GM11168 (cell line): ENCODE measurements around the gene APOBEC4.
"Not testable (repeated sequence)": the region's sequence is repeated elsewhere in the genome, so short reads cannot be mapped to it uniquely, and the experiment has no call there.

Experiments
- in situ Hi-C: fragments of 300-500 bp; cut with MboI; formaldehyde crosslinking; loops from one replicate; pipeline ENCODE4 v1.12.0; 2022; ENCODE audit warnings: low sequenced_read_pairs; ENCODE audit not compliant: unreplicated experiment

APOBEC4 gene

DNA sequence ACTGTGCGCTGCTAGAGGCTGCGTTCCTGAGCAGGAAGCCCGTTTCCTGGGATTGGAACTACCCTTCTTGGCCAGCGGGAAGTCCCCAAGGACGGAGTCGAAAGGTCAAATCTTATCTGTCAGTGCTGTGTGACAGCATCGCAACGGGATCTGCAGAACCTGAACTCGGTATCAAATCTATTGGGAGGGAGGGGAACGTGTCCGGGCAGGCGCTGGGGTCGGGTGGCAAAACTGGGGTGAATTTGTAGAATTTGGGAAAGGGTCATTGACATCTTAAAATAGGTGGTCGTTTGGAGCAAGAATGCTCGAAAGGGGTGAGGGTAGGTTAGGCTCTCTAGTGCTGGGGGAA, 16.8 kb downstream of the APOBEC4 start:
- in situ Hi-C loops = no loop called here

DNA sequence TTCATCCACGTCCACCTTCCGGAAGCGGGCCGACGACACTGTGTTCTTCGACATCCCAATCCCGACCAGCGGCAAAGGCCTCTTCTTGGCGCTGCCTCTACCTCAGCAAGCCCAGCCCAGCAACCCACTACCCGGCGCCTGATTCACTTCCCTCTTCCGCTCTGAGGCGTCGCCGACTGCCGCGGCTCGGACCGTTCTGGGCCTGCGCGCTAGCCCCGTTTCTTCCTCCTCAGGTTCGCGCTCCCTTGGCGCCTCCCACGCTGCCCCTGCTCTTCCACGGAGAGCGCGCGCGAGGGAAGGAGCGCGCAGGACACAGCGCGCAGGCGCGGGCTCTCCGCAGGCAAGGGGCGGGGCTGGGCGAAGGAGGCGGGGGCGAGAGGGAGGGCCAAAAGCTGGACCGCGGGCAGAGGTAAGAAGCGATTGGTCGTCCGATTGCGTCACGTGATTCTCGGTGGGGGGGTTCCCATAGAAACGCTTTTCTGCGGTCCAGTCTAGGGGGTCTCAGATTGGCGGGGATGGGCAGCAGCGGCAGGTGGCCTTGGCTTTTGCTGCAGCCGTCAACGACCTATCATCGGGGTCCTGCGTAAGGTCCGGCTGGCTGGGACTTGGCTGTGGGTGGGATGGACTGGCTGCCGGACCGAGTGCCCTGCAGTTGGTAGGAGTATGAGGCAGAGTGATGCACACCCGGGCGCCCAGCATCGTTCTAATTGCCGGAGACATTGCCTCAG, 17.3 kb downstream of the APOBEC4 start, which contains the start of gene ARPC5:
Gene ARPC5, minus strand, starts transcription at position 178 of the 728 bp plus-strand sequence. Its CDS starts 124 bp downstream, at position 54.
- in situ Hi-C loops = no loop called here

DNA sequence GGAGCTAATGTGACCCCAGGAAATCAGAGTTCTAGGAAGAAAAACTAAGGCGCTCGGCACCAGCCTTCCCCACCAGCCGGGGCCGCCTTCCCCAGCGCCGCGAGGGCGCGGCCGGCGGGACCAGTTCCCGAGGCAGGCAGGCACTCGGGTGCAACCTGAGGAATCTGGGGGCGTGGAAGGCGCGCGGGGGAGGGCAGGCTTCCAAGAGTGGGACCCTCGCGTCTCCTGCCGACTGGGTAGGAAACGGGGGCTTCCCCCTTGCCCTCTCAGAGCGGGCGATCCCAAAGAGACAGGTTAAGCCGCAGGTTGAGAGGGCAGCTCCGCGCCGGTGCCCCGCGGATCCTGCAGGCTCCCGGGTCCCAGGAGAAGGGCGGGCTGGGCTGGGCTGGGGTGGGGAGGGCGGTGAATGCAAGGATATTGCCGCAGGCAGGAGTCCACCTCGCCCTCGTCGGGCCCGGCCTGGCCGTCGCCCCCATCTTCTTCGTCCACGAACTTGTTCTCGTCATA, 18.0 kb downstream of the APOBEC4 start:
- in situ Hi-C loops = no loop called here

DNA sequence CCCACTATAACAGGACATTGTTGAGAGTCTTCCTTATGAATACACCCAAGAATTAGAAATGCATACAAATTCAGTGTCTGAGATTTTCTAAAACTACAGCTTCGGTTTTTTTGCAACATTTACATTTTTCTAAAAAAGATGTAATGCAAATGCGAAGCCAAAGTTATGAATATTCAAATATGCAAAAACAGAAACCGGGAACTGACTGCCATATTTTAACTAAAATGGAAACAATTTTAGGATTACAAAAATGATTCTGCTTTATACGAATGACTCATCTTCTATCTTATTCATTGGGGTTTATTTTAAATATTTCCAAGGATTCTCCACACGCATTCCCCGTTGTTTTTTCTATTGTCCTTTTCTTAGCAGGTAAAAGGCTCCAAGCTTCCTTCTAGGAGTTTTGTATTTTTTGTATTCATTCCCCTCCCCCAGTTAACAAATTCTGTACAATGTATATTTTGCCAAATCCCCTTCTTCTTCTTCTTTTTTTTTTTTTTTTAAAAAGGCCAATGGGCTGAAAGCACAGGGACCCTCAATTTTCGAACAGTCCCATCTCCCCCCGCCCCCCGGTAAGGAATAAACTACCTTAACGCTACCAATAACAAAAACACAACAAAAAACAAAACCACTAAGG, 18.6 kb downstream of the APOBEC4 start:
- in situ Hi-C loops = no loop called here

DNA sequence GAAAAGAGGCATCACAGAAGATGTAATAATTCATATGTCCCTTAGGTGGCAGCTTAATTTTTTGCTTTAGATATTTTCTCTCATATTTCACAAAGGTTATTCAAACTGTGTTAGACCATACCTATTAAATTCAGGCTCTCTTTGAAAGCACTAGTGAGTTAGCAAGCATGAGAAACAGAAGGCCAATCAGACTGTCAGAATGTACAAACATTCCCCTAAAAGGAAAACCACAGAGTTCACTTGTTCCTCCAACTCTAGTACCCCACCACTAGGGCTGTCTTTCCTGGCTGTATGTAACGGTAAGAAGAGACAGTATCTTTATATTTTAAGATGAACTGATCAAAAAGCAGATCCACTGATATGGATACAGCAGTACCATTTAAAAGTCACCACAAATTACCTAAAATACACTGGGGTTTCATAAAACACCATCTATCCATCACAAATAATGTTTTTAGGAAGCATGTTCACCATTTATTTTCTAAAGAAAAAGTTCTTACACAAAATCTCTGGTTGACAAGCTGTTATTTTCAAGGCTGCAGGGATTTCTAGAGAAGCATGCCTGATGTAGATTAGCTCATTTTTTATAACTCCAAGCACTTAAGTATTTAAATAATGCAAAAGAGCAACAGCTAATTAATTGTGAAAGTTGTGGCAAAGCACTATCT, 19.3 kb downstream of the APOBEC4 start:
- in situ Hi-C loops = no loop called here

DNA sequence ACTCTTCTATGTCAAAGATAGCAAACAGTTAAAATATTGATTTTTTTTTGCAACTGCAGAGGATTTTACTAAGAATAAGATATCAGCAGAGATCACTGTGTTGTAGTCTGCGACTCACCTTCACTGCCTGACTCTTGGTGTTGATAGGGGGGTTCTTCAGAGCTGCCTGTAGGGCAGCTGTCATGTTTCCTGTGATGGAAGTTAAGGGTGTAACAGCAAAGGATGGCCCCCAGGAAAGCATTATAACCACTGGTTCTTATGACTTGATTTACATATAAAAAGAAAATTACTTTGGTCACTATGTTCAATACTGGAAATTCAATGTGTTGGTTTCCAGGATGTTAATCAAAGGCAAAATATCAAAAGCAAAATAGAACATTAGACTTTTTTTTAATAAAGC, 20.2 kb downstream of the APOBEC4 start:
- in situ Hi-C loops = no loop called here

DNA sequence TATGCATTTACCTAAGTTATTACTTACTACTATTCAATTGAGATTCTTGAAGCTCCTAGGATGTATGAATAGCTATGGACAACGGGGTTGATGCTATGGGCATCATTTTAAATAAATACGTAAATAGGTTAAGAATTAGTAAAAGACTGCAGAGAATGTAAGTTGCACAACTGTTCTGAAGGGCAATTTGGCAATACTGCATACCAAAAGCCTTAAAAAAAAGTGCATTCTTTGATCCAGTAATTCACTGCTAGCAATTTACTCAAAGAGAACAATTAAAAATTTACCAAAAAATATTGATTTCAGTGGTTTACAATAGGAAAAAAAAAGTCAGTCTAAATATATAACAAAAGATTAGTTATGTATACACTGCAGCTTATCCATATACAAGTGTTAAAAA, 21.0 kb downstream of the APOBEC4 start:
- in situ Hi-C loops = no loop called here

DNA sequence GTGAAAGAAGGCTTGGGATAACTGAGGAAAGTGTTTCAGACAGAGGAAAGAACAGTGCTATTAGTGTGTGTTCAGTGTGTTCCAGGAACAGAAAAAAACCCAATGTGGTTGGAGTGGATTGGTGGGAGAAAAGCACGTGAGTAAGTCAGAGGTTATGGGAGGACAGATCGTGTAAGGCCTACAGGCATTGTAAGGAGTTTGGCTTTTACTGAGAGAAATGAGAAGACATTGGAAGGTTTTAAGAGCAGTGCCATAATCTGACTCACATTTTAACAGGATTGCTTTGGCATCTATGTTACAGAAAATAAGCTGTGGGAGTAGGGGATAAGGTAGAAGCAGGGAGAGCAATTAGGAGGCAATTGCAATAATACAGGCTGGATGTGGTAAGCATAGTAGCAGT, 22.4 kb downstream of the APOBEC4 start:
- in situ Hi-C loops = no loop called here

DNA sequence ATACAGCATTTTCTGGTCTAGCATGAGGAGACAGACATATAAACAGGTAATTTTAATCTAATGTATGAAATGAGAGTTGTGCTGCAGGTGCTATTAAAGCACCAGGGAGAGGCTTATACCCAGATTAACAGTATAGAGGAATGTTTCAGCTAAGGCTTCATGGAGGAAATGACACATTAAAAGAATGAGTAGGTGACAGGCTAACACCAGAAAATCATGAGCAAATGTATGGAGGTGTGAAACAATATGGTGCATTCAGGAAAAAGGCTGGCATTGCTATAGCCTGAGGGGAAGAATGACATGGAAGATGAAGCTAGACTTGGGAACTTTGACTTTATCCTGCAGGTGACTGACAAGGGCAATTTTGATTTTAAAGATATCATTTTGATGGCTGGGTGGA, 24.6 kb downstream of the APOBEC4 start:
- in situ Hi-C loops = no loop called here

DNA sequence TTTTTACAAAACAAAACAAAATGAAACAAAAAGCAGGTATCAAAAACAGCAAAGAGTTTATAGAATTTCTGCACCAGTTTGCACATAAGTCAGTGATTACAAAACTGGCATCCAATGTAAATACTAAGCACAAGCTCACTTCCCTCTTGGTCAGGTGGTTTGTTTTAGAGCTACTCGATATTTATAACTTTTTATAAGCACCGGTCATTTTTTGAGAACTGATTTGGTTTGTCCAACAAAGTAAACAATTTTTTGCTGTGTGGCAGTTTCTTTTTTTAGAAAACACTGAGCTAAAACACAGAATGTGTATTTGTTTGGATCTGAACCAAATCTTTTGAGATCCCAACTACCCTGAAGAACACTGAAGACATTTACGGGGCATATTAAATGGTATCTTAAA, 26.9 kb downstream of the APOBEC4 start:
- in situ Hi-C loops = not testable (repeated sequence)

DNA sequence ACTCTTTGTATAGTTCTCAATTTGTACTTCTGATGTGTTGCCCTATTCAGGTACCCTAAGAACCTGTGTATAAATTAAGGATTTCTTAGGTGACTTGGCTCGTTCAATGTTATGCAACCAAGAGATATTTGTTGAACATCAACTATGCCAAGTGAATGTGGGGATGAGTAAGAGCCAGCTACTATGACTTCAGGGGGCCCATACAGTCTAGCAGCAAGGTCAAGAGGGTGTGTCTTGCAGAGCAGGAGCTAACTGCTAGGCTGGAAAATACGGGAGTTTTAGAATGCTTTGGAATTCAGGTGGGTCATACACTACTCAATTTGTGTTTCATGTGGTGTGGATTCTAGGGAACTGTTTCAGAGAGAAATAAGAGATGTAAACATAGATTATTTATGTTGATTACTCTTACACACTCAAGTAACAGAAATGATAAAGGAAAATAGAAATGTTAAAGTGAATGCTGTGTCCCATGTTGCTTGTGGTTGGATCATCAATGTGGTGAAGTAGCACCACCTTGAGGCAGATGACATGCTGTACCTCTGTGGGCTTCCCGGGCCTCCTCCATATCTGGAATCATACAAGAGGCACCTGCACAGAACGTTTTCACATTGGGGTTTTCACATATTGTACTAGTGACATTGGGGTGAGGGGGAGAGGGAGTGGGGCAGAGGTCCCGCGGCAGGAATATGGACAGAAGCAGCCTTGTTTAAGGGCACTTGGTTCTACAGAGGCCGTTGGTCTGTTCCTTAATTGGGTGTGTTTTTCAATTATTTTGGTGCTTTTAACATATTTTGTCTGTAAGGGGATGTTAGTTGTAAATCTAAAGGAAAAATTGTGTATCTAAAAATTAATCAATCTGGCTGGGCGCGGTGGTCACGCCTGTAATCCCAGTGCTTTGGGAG, 30.0 kb downstream of the APOBEC4 start:
- in situ Hi-C loops = loop anchor here (5.0 kb wide), 1 partner anchor 151 kb away; the partner anchor contains the start of gene SMG7

DNA sequence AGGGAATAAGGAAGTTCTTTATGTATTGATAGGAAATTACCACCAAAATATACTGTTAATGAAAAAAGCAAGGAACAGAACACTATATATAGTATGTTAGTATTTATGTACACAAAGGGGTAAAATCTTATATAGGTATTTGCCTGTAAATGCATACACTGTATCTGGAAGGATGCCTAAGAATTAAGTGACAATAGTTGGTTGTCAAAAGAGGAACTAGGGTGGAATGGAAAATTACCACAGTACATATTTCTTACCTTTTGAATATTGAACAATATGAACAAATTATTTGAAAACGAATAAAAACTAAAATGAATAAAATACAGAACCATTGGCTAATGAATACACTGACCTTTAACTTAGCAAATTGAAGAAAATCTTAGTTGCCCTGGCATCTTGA, 31.1 kb downstream of the APOBEC4 start:
- in situ Hi-C loops = loop anchor here (5.0 kb wide), 1 partner anchor 150 kb away; the partner anchor contains the start of gene SMG7

DNA sequence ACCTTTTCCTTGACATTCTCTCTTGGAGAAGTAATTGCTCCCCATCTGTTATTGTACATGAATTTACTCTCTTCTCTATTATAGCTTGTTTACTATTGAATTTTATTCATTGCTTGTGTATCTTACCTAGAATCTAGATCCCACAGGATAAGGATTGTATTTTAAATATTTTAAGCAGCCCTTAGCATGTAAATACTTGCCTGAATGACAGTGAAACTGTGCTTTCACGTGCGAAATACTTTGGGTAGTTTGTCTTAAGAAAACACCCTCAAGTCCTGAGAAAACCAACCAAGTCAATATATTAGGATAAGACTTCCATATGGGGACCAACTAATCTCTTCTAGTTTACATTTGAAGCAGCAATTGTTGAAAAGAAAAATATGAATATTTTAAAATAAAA, 32.8 kb downstream of the APOBEC4 start:
- in situ Hi-C loops = loop anchor here (5.0 kb wide), 1 partner anchor 148 kb away; the partner anchor contains the start of gene SMG7

DNA sequence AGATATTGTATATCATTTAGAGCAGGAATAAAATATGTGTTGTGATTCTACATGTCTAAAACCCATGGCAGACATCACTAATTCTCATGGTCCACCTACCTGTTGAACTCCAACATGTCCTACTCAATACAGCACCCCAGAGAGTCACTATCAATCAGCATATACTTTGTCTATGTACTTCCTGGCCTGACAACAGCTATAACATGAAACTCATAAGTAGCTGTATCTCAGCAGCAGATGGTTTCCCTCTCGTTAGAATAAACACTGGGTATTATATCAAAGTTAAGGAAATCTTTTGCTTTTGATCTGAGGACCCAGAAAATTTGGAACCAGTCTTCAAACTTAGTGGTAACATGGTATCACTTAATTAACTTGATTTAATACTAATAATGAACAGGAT, 33.3 kb downstream of the APOBEC4 start:
- in situ Hi-C loops = loop anchor here (5.0 kb wide), 1 partner anchor 147 kb away; the partner anchor contains the start of gene SMG7

DNA sequence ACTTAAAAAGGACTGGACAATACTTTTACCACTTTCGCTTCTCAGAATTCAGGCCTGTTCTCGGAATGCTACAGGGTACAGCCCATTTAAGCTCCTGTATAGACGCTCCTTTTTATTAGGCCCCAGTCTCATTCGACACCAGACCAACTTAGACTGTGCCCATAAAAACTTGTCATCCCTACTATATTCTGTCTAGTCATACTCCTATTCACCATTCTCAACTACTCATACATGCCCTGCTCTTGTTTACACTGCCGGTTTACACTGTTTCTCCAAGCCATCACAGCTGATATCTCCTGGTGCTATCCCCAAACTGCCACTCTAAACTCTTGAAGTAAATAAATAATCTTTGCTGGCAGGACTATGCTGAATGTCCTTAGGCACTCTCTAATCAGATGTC, 34.9 kb downstream of the APOBEC4 start:
- in situ Hi-C loops = not testable (repeated sequence)

DNA sequence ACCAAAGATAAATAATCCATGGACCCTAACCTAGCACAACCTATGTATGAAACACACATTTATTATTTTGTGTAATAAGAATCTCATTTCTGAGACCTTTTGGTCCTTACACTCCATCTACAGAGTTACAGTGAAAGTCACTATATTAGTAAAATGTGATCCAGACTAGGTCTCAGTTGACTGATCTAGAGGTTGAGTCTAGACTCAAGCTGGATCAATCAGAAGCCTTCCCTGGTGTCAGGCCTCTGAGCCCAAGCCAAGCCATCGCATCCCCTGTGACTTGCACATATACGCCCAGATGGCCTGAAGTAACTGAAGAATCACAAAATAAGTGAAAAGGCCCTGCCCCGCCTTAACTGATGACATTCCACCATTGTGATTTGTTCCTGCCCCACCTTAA, 40.1 kb downstream of the APOBEC4 start:
- in situ Hi-C loops = not testable (repeated sequence)

DNA sequence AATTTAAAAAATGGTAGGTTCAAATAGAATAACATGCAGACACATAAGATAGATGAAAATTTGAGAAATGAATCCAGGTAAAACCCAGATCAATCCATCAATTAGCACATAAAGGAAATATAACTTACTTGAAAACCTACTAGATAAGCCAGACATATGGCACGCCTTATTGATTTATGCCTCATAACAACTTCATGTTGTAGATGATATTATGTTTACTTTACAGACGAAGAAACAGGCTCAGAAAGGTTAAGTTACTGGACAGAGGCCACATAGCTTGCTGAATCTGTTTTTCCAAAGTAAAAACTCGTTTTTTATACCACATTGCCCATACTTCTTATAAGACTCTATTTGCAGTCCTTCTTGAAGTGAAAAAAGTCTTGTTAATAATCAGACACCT, 40.7 kb downstream of the APOBEC4 start:
- in situ Hi-C loops = no loop called here

DNA sequence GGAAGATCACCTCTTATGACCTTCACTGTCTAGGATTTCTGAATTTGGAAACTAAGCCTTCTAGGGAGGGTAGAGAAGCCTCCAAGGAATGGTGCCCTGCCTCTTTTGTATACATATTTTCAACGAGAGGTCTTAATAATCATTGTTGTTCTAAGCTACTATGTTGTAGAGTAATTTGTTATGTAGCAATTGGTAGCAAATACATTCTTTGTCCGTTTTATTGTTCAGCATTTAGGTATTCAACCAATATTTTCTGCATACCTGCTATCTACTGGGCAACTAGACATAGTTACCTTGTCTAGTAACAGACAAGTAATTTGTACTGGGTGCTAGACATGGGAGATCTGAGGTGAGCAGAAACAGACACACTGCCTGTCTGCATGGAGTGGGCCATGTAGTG, 42.1 kb downstream of the APOBEC4 start:
- in situ Hi-C loops = no loop called here

DNA sequence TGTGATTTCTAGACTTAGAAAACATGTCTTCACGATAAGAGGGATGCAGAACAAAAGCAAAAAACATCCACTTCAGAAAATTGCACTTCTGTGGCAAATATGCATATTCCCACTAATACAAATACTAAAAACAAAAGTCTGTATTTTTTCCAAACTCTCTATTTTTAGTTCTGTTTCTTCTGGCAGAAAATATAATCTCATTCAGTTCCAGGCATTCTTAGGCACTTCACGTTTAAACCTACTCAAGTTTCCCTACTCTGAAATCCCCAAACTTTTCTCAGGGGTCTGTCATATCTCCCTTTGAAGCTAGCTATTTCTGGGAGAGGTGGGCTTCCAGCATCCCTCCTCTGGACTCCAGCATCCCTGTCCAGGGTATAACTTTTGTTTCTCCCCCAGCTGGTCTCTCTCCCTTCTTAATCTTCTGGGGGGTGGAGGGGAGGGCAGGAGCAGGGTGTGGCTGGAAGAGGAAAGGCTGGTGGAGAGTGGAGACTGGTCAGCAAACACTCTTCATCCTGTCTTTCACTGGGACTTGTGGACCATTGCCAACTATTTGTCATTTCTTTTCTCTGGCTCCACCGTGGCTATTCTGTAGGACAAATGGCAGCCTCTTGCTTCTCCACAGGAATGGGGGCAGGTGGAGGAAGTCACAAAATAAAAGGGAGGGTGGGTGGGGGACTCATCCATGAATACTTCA, 43.2 kb downstream of the APOBEC4 start:
- in situ Hi-C loops = no loop called here
